PC-3 (cell line): ENCODE measurements around the gene GLRB. TPM values are rescaled to one million over a fixed set of nuclear protein-coding genes. Genes with fewer than 3 reads are reported as not detected.

ENCODE experiments used
- ATAC-seq: fragments of 200-7000 bp; cut with Tn5 transposase; 2 replicates; pipeline ENCODE4 v1.9.1; 2020; ENCODE audit warnings: mild to moderate bottlenecking, moderate library complexity
- BruUV-seq: library from RNA; stranded (reverse); fragments of 400-500 nt; replicated peaks from 2 replicates; lab custom pipeline; 2021; lab: Mats Ljungman, UMichigan
- CTCF ChIA-PET: fragments of 300-600 bp; sonication (Branson Sonifier 250); formaldehyde crosslinking; loops from one replicate; lab custom pipeline; 2022; ENCODE audit warnings: antibody characterized with exemption; lab: Charles Lee
- POLR2A ChIA-PET: fragments of 300-600 bp; sonication (Branson Sonifier 250); formaldehyde crosslinking; loops from one replicate; lab custom pipeline; 2022; ENCODE audit warnings: antibody characterized with exemption; ENCODE audit not compliant: unreplicated experiment; lab: Charles Lee
- DNase-seq: peaks from one replicate; pipeline ENCODE4 v3.0.0-alpha.2; 2015
- H2AFZ ChIP-seq: fragments of 300-600 bp; sonication (generic); 2 replicates; pipeline ENCODE4 v1.6.0; 2016; ENCODE audit warnings: antibody characterized with exemption, low read length
- H3F3A ChIP-seq: fragments of 300-600 bp; sonication (generic); one replicate; pipeline ENCODE4 v1.6.0; 2017; ENCODE audit warnings: antibody characterized with exemption, low read length, control low read depth, mild to moderate bottlenecking; ENCODE audit not compliant: unreplicated experiment
- H3K27ac ChIP-seq: fragments of 300-600 bp; sonication (generic); 2 replicates; pipeline ENCODE4 v1.5.1; 2016; ENCODE audit warnings: mild to moderate bottlenecking, low read length
- H3K27me3 ChIP-seq: fragments of 300-600 bp; sonication (generic); 2 replicates; pipeline ENCODE4 v1.6.1; 2016; ENCODE audit warnings: low read length, mixed read lengths
- H3K36me3 ChIP-seq: fragments of 300-600 bp; sonication (generic); 2 replicates; pipeline ENCODE4 v1.6.1; 2016; ENCODE audit warnings: low read depth, mixed run types, low read length, mixed read lengths
- H3K4me1 ChIP-seq: fragments of 300-600 bp; sonication (generic); 2 replicates; pipeline ENCODE4 v1.5.1; 2016; ENCODE audit warnings: low read length; ENCODE audit not compliant: insufficient read depth
- H3K4me2 ChIP-seq: fragments of 300-600 bp; sonication (generic); 2 replicates; pipeline ENCODE4 v1.6.0; 2016; ENCODE audit warnings: low read length
- H3K4me3 ChIP-seq: fragments of 300-600 bp; sonication (generic); 2 replicates; pipeline ENCODE4 v1.5.1; 2016; ENCODE audit warnings: mild to moderate bottlenecking, low read length, mixed read lengths
- H3K79me2 ChIP-seq: fragments of 300-600 bp; sonication (generic); 2 replicates; pipeline ENCODE4 v1.6.1; 2017; ENCODE audit warnings: low read length, mixed read lengths
- H3K9ac ChIP-seq: fragments of 300-600 bp; sonication (generic); 2 replicates; pipeline ENCODE4 v1.6.0; 2016; ENCODE audit warnings: mild to moderate bottlenecking, low read length
- H3K9me2 ChIP-seq: fragments of 300-600 bp; sonication (generic); replicated peaks from 2 replicates; pipeline ENCODE4 v1.6.1; 2016; ENCODE audit warnings: mixed run types, low read length, mixed read lengths
- H3K9me3 ChIP-seq: fragments of 300-600 bp; sonication (generic); 2 replicates; pipeline ENCODE4 v1.6.1; 2016; ENCODE audit warnings: low read length, mixed read lengths
- H4K20me1 ChIP-seq: fragments of 300-600 bp; sonication (generic); 2 replicates; pipeline ENCODE4 v1.6.1; 2016; ENCODE audit warnings: low read length, mixed read lengths
- CTCF ChIP-seq: fragments of 300-600 bp; sonication (generic); conservative IDR thresholded peaks from 2 replicates; pipeline ENCODE4 v1.5.1; 2017; ENCODE audit warnings: antibody characterized with exemption, low read depth, mild to moderate bottlenecking, low read length
- EZH2 ChIP-seq: fragments of 300-600 bp; sonication (generic); IDR thresholded peaks from one replicate; pipeline ENCODE4 v1.6.1; 2017; ENCODE audit warnings: antibody characterized with exemption, mild to moderate bottlenecking, low read length; ENCODE audit not compliant: unreplicated experiment
- EZH2phosphoT487 ChIP-seq: fragments of 300-600 bp; sonication (generic); IDR thresholded peaks from 2 replicates; pipeline ENCODE4 v1.6.1; 2018; ENCODE audit warnings: mild to moderate bottlenecking, antibody characterized with exemption, low read length, borderline replicate concordance
- intact Hi-C: fragments of 100-400 bp; cut with micrococcal nuclease; formaldehyde crosslinking; loops from 2 replicates; pipeline ENCODE4 v1.9.0; 2023
- total RNA-seq: library from RNA; depleted of rRNA; stranded (reverse); fragments of >200 nt; gene quantifications from 2 replicates; pipeline ENCODE4 v1.2.3, GENCODE V29; 2014

GLRB gene
- total RNA-seq, 1 experiment from 2014 or later: 4.1 TPM

- BruUV-seq: no TSS peak
- H4K20me1 ChIP-seq: no peaks in the 10 kb centered on the region
- H3K9ac ChIP-seq: no peak overlapping the region
- CTCF ChIA-PET: no interaction called here
- no peaks in the 10 kb centered on the region for H3K79me2 ChIP-seq
- H3K36me3 ChIP-seq: no peaks in the 10 kb centered on the region
- no peak overlapping the region for H2AFZ ChIP-seq
- TF ChIP-seq CTCF (no peak), EZH2phosphoT487 (no peak), EZH2 (no peak)
- H3K4me3 ChIP-seq: no peak overlapping the region
- DNase-seq (no peak), ATAC-seq (no peak)
- H3K9me3 ChIP-seq: no peaks in the 10 kb centered on the region
- no peaks in the 10 kb centered on the region for H3K9me2 ChIP-seq
- intact Hi-C loops: loop anchor here (10.0 kb wide), 2 partner anchors 585 to 955 kb away; partner anchors contain the start of gene GASK1B
- no peak overlapping the region for H3K4me2 ChIP-seq
- no peak overlapping the region for H3K27ac ChIP-seq
- peaks cover 10% of the 10 kb centered on the region; the same call in 1 of the 2 replicates for H3K27me3 ChIP-seq
- POLR2A ChIA-PET: no interaction called here
- H3F3A ChIP-seq: no peaks in the 10 kb centered on the region
- no peaks in the 10 kb centered on the region for H3K4me1 ChIP-seq
These were observed 143.9 kb downstream of the GLRB start for GRCh38 chr4:157219711-157220370.

GRCh38 chr4:157220371-157220881 is 144.5 kb downstream of the GLRB start, which contains the start of gene GRIA2:
Gene GRIA2 (plus strand): TSS chr4:157220728. CDS start chr4:157221043, 315 bp downstream.
- ChIA-PET POLR2A (no interaction called here), CTCF (no interaction called here)
- Histone ChIP-seq H3K27me3 (peaks cover 10% of the 10 kb centered on the region; the same call in 1 of the 2 replicates), H3F3A (no peaks in the 10 kb centered on the region), H3K9me3 (no peaks in the 10 kb centered on the region), H3K27ac (no peak within 1 kb of the TSS), H2AFZ (no peak within 1 kb of the TSS), H4K20me1 (no peaks in the 10 kb centered on the region), H3K4me2 (no peak within 1 kb of the TSS), H3K79me2 (no peaks in the 10 kb centered on the region), H3K36me3 (no peaks in the 10 kb centered on the region), H3K9me2 (no peaks in the 10 kb centered on the region), H3K4me3 (no peak within 1 kb of the TSS), H3K4me1 (no peaks in the 10 kb centered on the region), H3K9ac (no peak within 1 kb of the TSS)
- BruUV-seq: no TSS peak
- no peak for ATAC-seq
- DNase-seq: no peak
- intact Hi-C loops: loop anchor here (10.0 kb wide), 1 partner anchor 584 kb away; no protein-coding TSS in a partner anchor
- TF ChIP-seq EZH2phosphoT487 (no peak), CTCF (no peak), EZH2 (no peak)

GRCh38 chr4:157221426-157221894 is 145.5 kb downstream of the GLRB start:
- Histone ChIP-seq H3K4me3 (no peak overlapping the region), H4K20me1 (no peaks in the 10 kb centered on the region), H3K4me1 (no peaks in the 10 kb centered on the region), H3K9me3 (no peaks in the 10 kb centered on the region), H3F3A (no peaks in the 10 kb centered on the region), H3K27ac (no peak overlapping the region), H3K79me2 (no peaks in the 10 kb centered on the region), H3K36me3 (no peaks in the 10 kb centered on the region), H3K27me3 (peaks cover 10% of the 10 kb centered on the region; the same call in 1 of the 2 replicates), H3K9me2 (no peaks in the 10 kb centered on the region), H3K9ac (no peak overlapping the region), H3K4me2 (no peak overlapping the region), H2AFZ (no peak overlapping the region)
- ATAC-seq (no peak), DNase-seq (no peak)
- no peak for TF ChIP-seq CTCF
- TF ChIP-seq EZH2: no peak
- TF ChIP-seq EZH2phosphoT487: no peak
- CTCF ChIA-PET: no interaction called here
- intact Hi-C loops: loop anchor here (10.0 kb wide), 1 partner anchor 583 kb away; no protein-coding TSS in a partner anchor
- no TSS peak for BruUV-seq
- POLR2A ChIA-PET: no interaction called here
